ENCODE results near the gene CALR. TPM values are rescaled to one million over a fixed set of nuclear protein-coding genes. Genes with fewer than 3 reads are reported as not detected.

CALR gene
- total RNA-seq, 2 donors from 2014 or later, result 1,328 to 1,513 TPM

DNA sequence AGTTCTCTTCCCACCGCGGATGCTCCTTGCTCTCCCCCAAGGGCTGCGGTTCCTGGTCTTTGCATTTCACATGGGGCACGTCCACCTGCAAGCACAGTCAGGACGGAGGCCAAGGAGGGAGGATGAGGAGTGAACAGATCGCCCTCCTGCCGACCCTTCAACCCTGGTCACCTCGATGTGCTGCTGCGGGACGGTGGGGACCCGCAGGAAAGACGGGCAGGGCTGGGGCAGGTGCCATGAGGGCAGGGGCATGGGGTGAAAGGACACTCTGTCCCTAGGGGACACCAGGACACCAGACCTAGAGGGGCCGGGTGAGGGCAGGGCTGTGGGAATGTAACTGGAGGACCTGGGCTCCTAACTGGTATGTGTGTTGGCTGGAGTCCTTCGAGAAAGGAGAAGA lies 20.2 kb upstream of the CALR start:
- ATAC-seq (no peak), DNase-seq (ENCODE audit: low spot score) (no peak)
- H3K27ac Mint-ChIP-seq, result peak overlapping the region; percentile 85 to 91
- H3K4me3 Mint-ChIP-seq, result peak overlapping the region; percentile 76
- H3K9me3 Mint-ChIP-seq, result no peaks in the 10 kb centered on the region
- H3K4me1 Mint-ChIP-seq (ENCODE audit: low read depth in 2 of 2), result peaks cover 30 to 34% of the 10 kb centered on the region in 2 donors
- peaks cover 6% of the 10 kb centered on the region for H3K36me3 Mint-ChIP-seq
- H3K27me3 Mint-ChIP-seq, result no peaks in the 10 kb centered on the region

DNA sequence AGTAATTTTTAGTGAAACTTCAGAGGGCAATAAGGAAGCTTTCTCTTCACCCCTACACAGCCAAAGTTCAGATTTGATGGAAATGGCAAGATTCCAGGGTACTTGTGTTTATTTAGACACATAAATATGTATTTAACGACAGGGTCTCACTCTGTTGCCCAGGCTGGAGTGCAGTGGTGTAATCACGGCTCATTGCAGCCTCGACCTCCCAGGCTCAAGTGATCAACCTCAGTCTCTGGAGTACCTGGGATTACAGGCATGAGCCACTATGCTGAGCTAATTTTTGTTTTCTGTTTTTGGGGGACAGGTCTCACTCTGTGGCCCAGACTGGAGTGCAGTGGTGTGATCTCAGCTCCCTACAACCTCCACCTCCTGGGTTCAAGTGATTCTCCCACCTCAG lies 17.4 kb upstream of the CALR start:
- Mint-ChIP-seq H3K27ac (peak overlapping the region; percentile 26 to 91), H3K4me1 (ENCODE audit: low read depth in 2 of 2) (peaks cover 14 to 21% of the 10 kb centered on the region in 2 donors), H3K4me3 (no peak overlapping the region), H3K36me3 (peaks cover 8% of the 10 kb centered on the region), H3K27me3 (no peaks in the 10 kb centered on the region), H3K9me3 (no peaks in the 10 kb centered on the region)
- ATAC-seq (no peak), DNase-seq (ENCODE audit: low spot score) (no peak)

DNA sequence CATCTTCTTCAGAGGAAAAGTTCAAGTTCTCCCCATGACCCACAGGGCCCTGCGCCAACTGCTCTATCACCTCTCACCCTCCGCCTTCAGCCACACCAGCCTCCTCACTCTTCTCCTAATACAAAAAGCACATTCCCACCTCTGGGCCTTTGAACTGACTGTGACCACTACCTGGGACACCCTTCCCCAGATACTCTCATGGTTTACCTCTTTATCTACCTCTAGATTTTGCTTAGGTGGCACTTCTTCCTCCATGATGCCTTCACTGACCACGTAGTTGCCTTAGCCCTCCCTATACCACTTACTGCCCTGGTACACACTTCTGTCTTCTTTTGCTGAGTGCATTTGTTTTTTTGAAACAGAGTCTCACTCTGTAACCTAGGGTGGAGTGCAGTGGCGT lies 15.4 kb upstream of the CALR start:
- Mint-ChIP-seq H3K4me3 (no peak overlapping the region), H3K36me3 (peaks cover 14% of the 10 kb centered on the region), H3K27ac (no peak overlapping the region), H3K27me3 (no peaks in the 10 kb centered on the region), H3K9me3 (no peaks in the 10 kb centered on the region), H3K4me1 (ENCODE audit: low read depth in 2 of 2) (peaks cover 10 to 16% of the 10 kb centered on the region in 2 donors)
- DNase-seq (ENCODE audit: low spot score) (no peak), ATAC-seq (no peak)

DNA sequence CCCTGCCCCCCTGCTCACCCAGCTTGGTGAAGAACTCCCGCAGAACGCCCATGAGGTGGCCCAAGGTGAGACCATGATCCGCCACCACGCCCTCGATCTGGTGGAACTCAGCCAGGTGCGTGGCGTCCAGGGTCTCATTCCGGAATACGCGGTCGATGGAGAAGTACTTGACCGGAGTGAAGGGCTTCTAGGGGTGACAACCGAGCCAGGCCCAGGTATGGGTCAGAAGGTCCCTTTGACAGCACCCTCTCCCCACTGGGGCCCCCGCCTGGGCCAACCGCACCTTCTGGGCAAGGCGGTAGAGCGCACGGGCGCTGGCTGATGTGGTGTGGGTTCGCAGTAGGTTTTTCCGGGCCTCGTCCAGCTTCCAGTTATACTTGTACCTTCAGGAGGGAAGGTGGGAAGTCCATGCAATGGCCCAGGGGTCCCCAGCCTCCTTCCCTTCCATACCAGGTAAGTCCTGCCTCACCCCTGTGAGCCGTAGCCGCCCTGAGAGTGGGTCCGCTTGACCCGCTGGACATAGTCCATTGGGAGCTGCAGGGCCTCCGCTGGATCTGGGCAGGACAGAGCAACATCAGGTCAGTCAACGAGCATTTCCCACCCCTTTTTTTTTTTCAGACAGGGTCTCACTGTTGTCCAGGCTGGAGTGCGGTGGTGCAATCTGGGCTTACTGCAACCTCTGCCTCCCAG lies 13.6 kb upstream of the CALR start:
- Mint-ChIP-seq H3K27me3 (no peaks in the 10 kb centered on the region), H3K36me3 (peaks cover 20% of the 10 kb centered on the region), H3K27ac (no peak overlapping the region), H3K4me3 (no peak overlapping the region), H3K4me1 (ENCODE audit: low read depth in 2 of 2) (peaks cover 5 to 6% of the 10 kb centered on the region in 2 donors), H3K9me3 (no peaks in the 10 kb centered on the region)
- DNase-seq (ENCODE audit: low spot score) (no peak), ATAC-seq (no peak)

DNA sequence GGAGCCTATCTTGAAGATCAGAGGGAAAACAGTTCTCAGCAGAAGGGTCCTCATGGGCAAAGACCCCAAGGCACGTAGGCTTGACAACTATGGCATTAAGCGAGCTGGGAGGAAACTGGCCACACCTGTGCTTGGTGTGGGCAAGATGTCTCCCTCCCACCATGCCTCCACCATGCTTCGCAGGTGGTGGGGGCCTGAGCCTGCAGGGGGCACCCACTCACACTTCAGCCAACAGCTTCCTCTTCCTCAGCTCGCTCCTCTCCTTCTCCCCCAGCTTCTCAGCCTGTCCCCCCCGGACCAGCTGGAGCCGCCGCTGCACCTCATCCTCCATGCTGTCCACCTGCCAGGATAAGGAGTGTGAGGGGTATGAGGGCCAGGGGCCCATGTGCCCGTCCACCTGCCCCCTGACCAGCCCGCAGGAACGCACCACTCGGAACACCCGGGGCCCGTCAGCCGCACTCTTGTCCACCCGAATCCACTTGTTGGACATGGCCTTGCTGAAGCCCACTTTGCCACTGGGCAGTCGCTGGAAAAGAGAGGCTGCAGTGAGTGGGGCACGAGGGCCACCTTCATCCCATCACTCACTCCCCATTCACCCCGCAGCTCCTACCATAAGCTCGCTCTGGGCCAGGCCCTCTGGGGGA lies 8.3 kb upstream of the CALR start:
- H3K9me3 Mint-ChIP-seq, result no peaks in the 10 kb centered on the region
- H3K4me1 Mint-ChIP-seq (ENCODE audit: low read depth in 2 of 2), result peaks cover 22 to 28% of the 10 kb centered on the region in 2 donors
- H3K36me3 Mint-ChIP-seq, result peaks cover 21% of the 10 kb centered on the region
- H3K4me3 Mint-ChIP-seq, result no peak overlapping the region
- no peaks in the 10 kb centered on the region for H3K27me3 Mint-ChIP-seq
- no peak for ATAC-seq
- no peak for DNase-seq (ENCODE audit: low spot score)
- H3K27ac Mint-ChIP-seq, result no peak overlapping the region

DNA sequence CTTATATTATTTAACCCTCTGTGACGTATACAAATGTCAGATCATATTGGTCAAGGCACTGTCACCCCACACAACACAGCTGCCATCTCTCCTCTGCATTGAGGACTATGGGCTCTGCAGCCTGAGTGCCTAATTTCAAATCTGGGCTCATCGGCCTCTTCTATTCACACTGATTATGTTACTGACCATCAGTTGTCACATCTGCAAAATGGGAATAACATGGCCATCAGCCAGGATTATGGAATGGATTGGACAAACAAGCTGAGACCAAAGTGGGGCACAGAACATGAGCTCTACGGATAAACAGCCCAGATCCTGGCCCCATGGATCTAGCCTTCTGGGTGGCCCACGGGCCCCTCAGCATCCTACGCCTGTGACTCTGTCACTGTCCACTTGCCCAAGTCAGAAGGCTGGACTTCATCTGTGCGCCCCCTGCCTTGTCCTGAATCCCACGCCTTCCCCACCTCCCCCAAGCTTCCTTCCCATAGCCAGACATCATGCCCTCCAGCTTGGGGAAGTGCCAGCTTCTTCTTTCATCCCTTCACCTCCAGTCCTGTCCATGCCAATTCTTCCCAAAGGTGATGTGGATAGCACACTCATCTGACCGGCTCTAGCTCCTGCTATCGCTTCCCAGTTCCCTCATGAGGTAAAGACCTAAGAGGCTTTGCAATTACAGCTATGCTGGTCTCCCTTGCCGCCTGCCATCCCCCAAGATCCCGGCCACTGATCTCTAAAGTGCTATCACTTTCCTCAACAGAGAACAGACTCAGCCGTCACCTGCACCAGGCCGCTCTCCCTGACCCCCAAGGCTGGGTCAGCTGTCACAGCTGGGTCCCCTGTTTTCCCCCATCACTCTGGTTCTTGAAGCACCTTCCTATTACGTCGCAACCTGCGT lies 5.8 kb upstream of the CALR start:
- Mint-ChIP-seq H3K27ac (peak overlapping the region; percentile 84 to 92), H3K4me3 (peak overlapping the region; percentile 99), H3K9me3 (no peaks in the 10 kb centered on the region), H3K36me3 (peaks cover 15% of the 10 kb centered on the region), H3K4me1 (ENCODE audit: low read depth in 2 of 2) (peaks cover 28 to 36% of the 10 kb centered on the region in 2 donors), H3K27me3 (no peaks in the 10 kb centered on the region)
- ATAC-seq (peak in 1 of 2 donors; percentile 37), DNase-seq (ENCODE audit: low spot score) (no peak)

DNA sequence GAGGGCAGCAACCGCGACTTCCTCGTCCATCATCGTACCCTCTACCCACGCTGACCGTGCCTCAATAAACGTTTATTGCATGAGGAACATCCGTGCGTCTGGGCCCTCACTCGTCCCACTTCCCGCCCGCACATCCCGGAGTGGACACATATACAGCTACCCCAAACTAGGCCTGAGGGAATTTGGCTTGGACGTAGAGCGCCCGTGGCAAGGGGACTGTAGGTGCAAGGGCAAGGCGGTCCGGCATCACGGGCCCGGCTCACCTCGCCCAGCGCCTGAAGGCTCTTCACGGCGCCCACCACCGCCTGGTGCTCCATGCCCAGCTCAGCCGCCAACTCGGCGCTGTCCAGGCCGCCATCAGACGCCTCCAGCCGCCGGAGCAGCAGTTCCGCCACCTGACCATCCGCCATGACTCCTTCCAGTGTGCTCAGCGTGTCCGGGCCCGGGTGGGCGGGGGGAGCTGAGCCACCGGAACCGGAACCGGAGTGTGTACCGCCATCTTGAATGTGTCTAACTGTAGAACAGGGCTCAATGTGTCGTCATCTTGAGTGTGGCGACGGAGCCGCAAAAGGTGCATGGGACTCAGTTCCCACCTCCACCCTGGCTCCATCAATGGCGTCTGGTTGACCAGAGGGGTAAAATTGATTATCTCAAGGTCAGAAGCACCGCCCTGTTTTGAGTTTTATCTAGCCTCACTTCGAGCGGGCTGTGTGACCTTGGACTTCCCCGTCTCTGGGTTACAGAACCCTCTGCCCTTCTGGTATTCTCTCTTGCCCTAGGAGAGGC lies 4.9 kb upstream of the CALR start, which contains the start of gene FARSA:
FARSA (minus strand) TSS at position 425 of the 786 bp plus-strand sequence; CDS start at position 410, 15 bp downstream.
- Mint-ChIP-seq H3K27me3 (no peaks in the 10 kb centered on the region), H3K4me3 (peak within 1 kb of the TSS; percentile 99), H3K36me3 (peaks cover 15% of the 10 kb centered on the region), H3K4me1 (ENCODE audit: low read depth in 2 of 2) (peaks cover 35 to 36% of the 10 kb centered on the region in 2 donors), H3K9me3 (no peaks in the 10 kb centered on the region), H3K27ac (peak within 1 kb of the TSS; percentile 84 to 92)
- peak; percentile 78 to 84 for ATAC-seq
- DNase-seq (ENCODE audit: low spot score), result peak; percentile 92

DNA sequence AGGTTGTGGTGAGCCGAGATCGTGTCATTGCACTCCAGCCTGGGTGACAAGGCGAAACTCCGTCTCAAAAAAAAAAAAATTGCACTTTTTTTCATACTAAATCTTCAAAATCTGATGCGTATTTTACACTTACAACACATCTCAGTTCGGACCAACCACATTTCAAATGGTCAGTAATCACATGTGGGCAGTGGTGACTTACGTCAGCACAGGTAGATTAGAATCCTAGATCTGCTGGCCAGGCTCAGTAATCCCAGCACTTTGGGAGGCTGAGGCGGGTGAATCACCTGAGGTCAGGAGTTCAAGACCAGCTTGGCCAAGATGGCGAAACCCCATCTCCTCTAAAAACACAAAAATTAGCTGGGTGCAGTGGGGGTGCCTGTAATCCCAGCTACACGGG lies 3.3 kb upstream of the CALR start:
- Mint-ChIP-seq H3K36me3 (peaks cover 21% of the 10 kb centered on the region), H3K27me3 (no peaks in the 10 kb centered on the region), H3K4me1 (ENCODE audit: low read depth in 2 of 2) (peaks cover 44 to 51% of the 10 kb centered on the region in 2 donors), H3K27ac (no peak overlapping the region), H3K9me3 (no peaks in the 10 kb centered on the region), H3K4me3 (no peak overlapping the region)
- ATAC-seq (no peak), DNase-seq (ENCODE audit: low spot score) (no peak)

DNA sequence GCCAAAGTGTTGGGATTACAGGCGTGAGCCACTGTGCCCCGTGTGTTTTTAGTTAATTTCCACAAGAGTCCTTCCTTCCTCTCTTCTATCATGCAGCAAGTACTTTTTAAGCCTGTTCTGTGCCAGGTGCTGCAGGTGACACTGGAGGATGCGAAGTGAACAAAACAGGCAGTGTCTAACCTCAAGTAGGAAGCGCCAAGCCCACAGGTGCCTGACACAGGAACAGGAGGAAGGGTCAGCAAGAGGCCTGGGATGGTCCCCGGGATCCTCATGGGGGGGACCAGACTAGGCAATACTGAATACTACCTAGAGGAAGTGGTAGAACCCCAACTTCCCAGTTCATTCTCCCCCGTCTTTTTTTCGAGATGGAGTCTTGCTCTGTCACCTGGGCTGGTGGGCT lies 1.8 kb upstream of the CALR start:
- DNase-seq (ENCODE audit: low spot score) (no peak), ATAC-seq (no peak)
- Mint-ChIP-seq H3K4me3 (no peak overlapping the region), H3K36me3 (peaks cover 23% of the 10 kb centered on the region), H3K27ac (peak overlapping the region in 1 of 2 donors; percentile 26), H3K27me3 (no peaks in the 10 kb centered on the region), H3K9me3 (no peaks in the 10 kb centered on the region), H3K4me1 (ENCODE audit: low read depth in 2 of 2) (peaks cover 51 to 58% of the 10 kb centered on the region in 2 donors)

DNA sequence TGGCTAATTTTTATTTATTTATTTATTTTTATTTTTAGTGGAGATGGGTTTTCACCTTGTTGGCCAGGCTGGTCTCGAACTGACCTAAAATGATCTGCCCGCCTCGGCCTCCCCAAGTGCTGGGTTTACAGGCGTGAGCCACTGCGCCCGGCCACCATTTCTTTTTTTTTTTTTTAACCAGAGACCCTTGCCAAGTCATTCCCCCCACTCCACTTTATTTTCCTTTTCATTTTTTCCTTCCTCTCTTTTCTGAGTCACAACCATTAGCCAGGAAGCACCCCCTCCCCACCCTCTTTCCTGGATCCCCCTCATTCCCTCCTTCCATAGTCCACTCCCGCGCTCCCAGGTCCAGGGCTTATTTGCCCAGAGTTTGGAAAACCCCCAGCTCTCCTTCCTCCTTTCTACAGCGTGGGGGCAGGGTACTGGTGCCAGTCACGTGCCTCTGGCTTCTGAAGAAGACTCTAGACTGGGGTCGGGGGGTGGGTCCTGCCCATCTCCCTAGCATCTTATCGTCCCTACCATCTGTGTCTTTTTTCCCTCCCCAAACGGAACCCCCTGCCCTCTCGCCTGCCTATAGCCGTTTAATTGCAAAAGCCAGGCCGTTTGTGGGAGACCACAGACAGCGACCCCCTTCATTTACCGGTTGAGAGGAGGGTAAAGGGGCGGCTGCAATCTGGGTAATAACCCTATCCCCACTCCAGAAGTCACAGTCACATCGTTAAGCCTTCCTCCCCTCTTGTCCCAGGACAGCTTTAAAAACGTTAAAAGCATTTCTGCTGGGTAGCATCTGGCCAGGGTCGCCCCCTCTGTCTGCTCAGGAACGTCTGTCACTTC lies 1.1 kb upstream of the CALR start:
- Mint-ChIP-seq H3K27me3 (no peaks in the 10 kb centered on the region), H3K36me3 (peaks cover 27% of the 10 kb centered on the region), H3K4me3 (peak overlapping the region; percentile 97), H3K4me1 (ENCODE audit: low read depth in 2 of 2) (peaks cover 49 to 58% of the 10 kb centered on the region in 2 donors), H3K9me3 (no peaks in the 10 kb centered on the region), H3K27ac (peak overlapping the region; percentile 96 to 98)
- ATAC-seq, result no peak
- DNase-seq (ENCODE audit: low spot score), result no peak

DNA sequence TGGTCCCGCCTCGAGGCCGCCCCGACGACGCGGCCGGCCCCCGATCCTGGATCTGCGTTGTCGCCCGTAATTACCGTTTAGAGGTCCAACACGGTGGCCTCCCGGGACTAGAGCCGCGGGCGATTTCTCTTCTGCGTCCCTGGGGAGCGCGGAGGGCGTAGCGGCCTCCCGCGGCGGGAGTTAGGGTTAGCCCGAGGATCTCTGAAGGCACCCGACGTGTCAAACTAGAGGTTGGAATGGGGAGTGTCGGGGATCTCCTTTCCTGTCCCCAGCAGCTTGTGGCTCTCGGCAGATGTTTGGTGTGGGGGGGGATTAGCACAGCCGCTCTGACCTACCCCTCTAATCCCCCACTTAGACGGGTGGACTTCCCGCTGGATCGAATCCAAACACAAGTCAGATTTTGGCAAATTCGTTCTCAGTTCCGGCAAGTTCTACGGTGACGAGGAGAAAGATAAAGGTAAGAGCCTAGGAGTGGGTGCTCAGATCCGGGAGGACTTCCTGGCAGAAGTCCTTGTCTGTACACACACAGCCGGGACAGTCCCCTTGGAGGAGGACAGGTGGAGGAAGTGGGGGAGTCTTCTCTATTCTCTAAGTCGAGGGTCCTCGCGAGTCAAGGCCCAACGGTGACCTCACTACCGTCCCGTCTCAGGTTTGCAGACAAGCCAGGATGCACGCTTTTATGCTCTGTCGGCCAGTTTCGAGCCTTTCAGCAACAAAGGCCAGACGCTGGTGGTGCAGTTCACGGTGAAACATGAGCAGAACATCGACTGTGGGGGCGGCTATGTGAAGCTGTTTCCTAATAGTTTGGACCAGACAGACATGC lies 581 bp downstream of the CALR start:
- peak; percentile 2 to 11 for ATAC-seq
- peaks cover 30% of the 10 kb centered on the region for H3K36me3 Mint-ChIP-seq
- peaks cover 43 to 54% of the 10 kb centered on the region in 2 donors for H3K4me1 Mint-ChIP-seq (ENCODE audit: low read depth in 2 of 2)

DNA sequence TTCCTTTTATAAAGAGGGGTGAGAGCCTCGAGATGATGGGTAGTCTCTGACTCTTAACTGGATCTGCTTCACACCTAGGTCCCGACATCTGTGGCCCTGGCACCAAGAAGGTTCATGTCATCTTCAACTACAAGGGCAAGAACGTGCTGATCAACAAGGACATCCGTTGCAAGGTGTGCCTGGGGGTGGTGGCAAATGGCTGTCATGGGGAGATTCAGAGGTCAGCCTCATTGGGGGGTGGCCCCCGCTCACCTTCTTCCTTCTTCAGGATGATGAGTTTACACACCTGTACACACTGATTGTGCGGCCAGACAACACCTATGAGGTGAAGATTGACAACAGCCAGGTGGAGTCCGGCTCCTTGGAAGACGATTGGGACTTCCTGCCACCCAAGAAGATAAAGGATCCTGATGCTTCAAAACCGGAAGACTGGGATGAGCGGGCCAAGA lies 1.6 kb downstream of the CALR start:
- no peak for ATAC-seq
- Mint-ChIP-seq H3K4me1 (ENCODE audit: low read depth in 2 of 2) (peaks cover 46 to 60% of the 10 kb centered on the region in 2 donors), H3K27ac (peak overlapping the region; percentile 96 to 98), H3K9me3 (no peaks in the 10 kb centered on the region), H3K36me3 (peaks cover 35% of the 10 kb centered on the region), H3K27me3 (no peaks in the 10 kb centered on the region), H3K4me3 (peak overlapping the region; percentile 97)
- DNase-seq (ENCODE audit: low spot score), result no peak

More for the DNA sequence above, 581 bp downstream of the CALR start:
- DNase-seq (ENCODE audit: low spot score), result peak; percentile 63
- Mint-ChIP-seq H3K9me3 (no peaks in the 10 kb centered on the region), H3K27ac (peak overlapping the region; percentile 96 to 98), H3K27me3 (no peaks in the 10 kb centered on the region), H3K4me3 (peak overlapping the region; percentile 97)

All from natural killer cell treated with Interleukin-12 subunit alpha and Interleukin-12 subunit beta and Interleukin-15 and Interleukin-18, amount 100 ng/mL, for 72 hours (primary cell).